ENCODE measurements around the gene DDX6.
A peak's percentile ranks its signal among the peaks of the same experiment; 100 is the strongest.
"Not testable (repeated sequence)": the region's sequence is repeated elsewhere in the genome, so short reads cannot be mapped to it uniquely, and the experiment has no call there.

Gene DDX6

DNA sequence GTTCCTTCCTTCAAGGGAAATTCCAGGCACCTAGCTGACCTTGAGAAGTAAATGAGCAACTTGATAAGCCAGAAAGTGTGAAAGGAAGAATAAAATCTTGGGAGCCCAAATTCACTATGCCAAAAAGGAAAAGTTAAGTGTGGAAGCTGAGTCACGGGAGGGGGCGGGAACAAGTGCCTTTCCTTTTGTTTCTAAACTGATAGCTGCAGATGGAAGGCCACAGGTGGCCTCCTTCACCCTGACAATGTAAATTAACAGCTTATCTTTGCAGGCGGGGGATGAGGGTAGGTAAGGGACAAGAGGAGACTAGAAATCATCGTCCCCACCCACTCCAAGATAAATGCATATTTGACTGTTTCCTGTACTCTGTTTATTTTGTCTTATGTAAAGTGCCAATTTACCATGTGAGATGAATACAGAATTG is 75.1 kb downstream of the DDX6 start:
- no peaks in the 10 kb centered on the region for H3K9me3 Mint-ChIP-seq
- H3K27me3 Mint-ChIP-seq, result peaks cover 28% of the 10 kb centered on the region
- intact Hi-C loops (cut with micrococcal nuclease), result no loop called here
- H3K36me3 Mint-ChIP-seq (ENCODE audit: low read depth), result no peaks in the 10 kb centered on the region
- peaks cover 57% of the 10 kb centered on the region for H3K4me1 Mint-ChIP-seq (ENCODE audit: low read depth)
- H3K4me3 Mint-ChIP-seq, result no peak overlapping the region
- H3K27ac Mint-ChIP-seq, result no peak overlapping the region

GRCh38 chr11:118715245-118715831 is 75.6 kb downstream of the DDX6 start:
- Mint-ChIP-seq H3K27me3 (peaks cover 24% of the 10 kb centered on the region), H3K36me3 (ENCODE audit: low read depth) (no peaks in the 10 kb centered on the region), H3K4me3 (no peak overlapping the region), H3K4me1 (ENCODE audit: low read depth) (peaks cover 52% of the 10 kb centered on the region), H3K27ac (no peak overlapping the region), H3K9me3 (no peaks in the 10 kb centered on the region)
- intact Hi-C loops (cut with micrococcal nuclease), result no loop called here

DNA sequence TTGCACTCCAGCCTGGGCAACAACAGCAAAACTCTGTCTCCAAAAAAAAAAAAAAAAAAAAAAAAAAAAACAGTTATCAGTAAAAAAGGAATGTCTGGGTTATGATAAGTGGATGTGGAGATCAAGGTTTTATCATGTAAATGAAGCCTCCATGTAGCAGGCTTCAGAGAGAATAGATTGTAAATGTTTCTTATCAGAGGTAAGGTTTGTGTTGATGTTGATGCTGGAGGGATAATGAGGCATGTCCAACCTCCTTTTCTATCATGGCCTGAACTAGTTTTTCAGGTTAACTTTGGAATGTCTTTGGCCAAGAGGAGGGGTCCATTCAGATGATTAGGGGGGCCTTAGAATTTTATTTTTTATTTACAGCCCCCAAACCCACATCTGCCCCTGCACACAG is 76.1 kb downstream of the DDX6 start:
- intact Hi-C loops (cut with micrococcal nuclease), result no loop called here
- no peak overlapping the region for H3K4me3 Mint-ChIP-seq
- no peaks in the 10 kb centered on the region for H3K9me3 Mint-ChIP-seq
- peaks cover 47% of the 10 kb centered on the region for H3K4me1 Mint-ChIP-seq (ENCODE audit: low read depth)
- H3K27me3 Mint-ChIP-seq, result peaks cover 19% of the 10 kb centered on the region
- H3K36me3 Mint-ChIP-seq (ENCODE audit: low read depth), result no peaks in the 10 kb centered on the region
- no peak overlapping the region for H3K27ac Mint-ChIP-seq

GRCh38 chr11:118714416-118714815 is 76.5 kb downstream of the DDX6 start:
- intact Hi-C loops (cut with micrococcal nuclease); H3K4me3 Mint-ChIP-seq; H3K36me3 Mint-ChIP-seq (ENCODE audit: low read depth); H3K9me3 Mint-ChIP-seq; H3K27ac Mint-ChIP-seq: not testable (repeated sequence)
- H3K27me3 Mint-ChIP-seq, result peaks cover 16% of the 10 kb centered on the region
- peaks cover 43% of the 10 kb centered on the region for H3K4me1 Mint-ChIP-seq (ENCODE audit: low read depth)

DNA sequence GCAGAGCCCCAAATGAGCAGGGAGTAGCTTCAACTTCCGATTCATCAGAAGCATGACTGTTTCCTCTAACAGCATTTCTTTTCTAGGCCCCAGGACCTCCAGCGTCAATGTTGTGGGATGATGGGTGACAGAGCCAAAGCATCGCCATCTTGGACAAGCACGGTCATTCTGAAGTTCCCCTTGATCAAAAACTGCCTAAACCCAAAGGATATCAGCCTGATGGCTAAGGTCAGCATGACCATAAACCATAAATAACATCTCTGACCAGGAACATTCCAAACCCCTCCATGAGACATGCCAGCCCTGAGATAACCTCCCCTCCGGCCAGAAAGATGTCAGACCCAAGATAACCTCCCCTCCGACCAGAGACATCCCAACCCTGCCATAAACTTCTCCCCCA is 82.7 kb downstream of the DDX6 start:
- H3K36me3 Mint-ChIP-seq (ENCODE audit: low read depth), result peaks cover 31% of the 10 kb centered on the region
- no peaks in the 10 kb centered on the region for H3K9me3 Mint-ChIP-seq
- intact Hi-C loops (cut with micrococcal nuclease), result loop anchor here (5.0 kb wide), 1 partner anchor 39 kb away; no protein-coding TSS in a partner anchor
- no peak overlapping the region for H3K27ac Mint-ChIP-seq
- peaks cover 28% of the 10 kb centered on the region for H3K4me1 Mint-ChIP-seq (ENCODE audit: low read depth)
- no peak overlapping the region for H3K4me3 Mint-ChIP-seq
- H3K27me3 Mint-ChIP-seq, result peaks cover 33% of the 10 kb centered on the region

GRCh38 chr11:118706546-118706825 is 84.5 kb downstream of the DDX6 start:
- Mint-ChIP-seq H3K4me3 (no peak overlapping the region), H3K9me3 (no peaks in the 10 kb centered on the region), H3K4me1 (ENCODE audit: low read depth) (peaks cover 34% of the 10 kb centered on the region), H3K36me3 (ENCODE audit: low read depth) (peaks cover 31% of the 10 kb centered on the region), H3K27ac (peak overlapping the region; percentile 77), H3K27me3 (peaks cover 31% of the 10 kb centered on the region)
- intact Hi-C loops (cut with micrococcal nuclease), result loop anchor here (5.0 kb wide), 1 partner anchor 41 kb away; no protein-coding TSS in a partner anchor

DNA sequence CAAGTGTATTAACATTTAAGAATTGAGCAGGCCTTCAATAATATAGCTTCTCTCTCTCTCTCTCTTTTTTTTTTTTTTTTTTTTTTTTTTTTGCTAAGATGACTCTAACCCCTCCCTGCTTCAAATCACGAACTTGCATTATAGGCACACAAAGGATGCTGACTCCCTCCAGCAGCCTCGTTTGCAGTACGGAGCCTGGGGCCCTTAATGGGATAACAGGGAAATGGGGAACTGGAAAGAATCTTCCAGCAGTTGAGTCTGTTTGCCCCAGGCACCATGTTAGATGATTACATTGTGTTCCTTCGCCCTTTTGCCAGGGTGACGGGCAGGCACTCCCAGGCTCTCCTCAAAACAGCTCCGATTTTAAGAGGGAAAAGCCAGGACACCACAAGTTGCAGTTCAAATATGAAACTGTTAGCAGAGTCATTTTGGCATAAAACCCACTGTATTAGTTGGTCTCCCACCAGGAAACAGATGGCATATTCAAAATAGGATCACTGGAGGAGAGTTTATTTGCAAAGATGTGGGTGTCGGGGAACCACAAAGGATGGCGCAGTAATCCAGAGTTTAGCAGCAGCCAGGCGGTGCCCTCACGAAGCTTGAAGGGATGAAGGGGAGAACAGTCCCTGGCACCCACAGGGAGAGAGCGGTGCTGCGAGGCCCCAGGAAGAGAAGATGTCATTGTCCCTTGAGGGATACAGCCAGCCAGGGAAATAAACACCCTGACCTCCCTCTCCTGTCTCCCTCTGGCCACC is 85.0 kb downstream of the DDX6 start:
- Mint-ChIP-seq H3K27ac (peak overlapping the region; percentile 77), H3K27me3 (peaks cover 29% of the 10 kb centered on the region), H3K4me1 (ENCODE audit: low read depth) (peaks cover 34% of the 10 kb centered on the region), H3K36me3 (ENCODE audit: low read depth) (peaks cover 31% of the 10 kb centered on the region), H3K4me3 (peak overlapping the region; percentile 2), H3K9me3 (no peaks in the 10 kb centered on the region)
- intact Hi-C loops (cut with micrococcal nuclease), result loop anchor here (5.0 kb wide), 1 partner anchor 41 kb away; no protein-coding TSS in a partner anchor

GRCh38 chr11:118705111-118705741 is 85.7 kb downstream of the DDX6 start:
- no peaks in the 10 kb centered on the region for H3K9me3 Mint-ChIP-seq
- peak overlapping the region; percentile 77 for H3K27ac Mint-ChIP-seq
- H3K36me3 Mint-ChIP-seq (ENCODE audit: low read depth), result peaks cover 35% of the 10 kb centered on the region
- intact Hi-C loops (cut with micrococcal nuclease), result loop anchor here (5.0 kb wide), 1 partner anchor 42 kb away; no protein-coding TSS in a partner anchor
- peaks cover 27% of the 10 kb centered on the region for H3K27me3 Mint-ChIP-seq
- peaks cover 38% of the 10 kb centered on the region for H3K4me1 Mint-ChIP-seq (ENCODE audit: low read depth)
- peak overlapping the region; percentile 30 for H3K4me3 Mint-ChIP-seq

- Mint-ChIP-seq H3K9me3 (no peaks in the 10 kb centered on the region), H3K4me1 (ENCODE audit: low read depth) (peaks cover 52% of the 10 kb centered on the region), H3K27ac (peak overlapping the region; percentile 81), H3K36me3 (ENCODE audit: low read depth) (peaks cover 34% of the 10 kb centered on the region), H3K27me3 (peaks cover 27% of the 10 kb centered on the region), H3K4me3 (no peak overlapping the region)
- intact Hi-C loops (cut with micrococcal nuclease), result no loop called here
Measured at GRCh38 chr11:118703563-118704106, 87.3 kb downstream of the DDX6 start.

DNA sequence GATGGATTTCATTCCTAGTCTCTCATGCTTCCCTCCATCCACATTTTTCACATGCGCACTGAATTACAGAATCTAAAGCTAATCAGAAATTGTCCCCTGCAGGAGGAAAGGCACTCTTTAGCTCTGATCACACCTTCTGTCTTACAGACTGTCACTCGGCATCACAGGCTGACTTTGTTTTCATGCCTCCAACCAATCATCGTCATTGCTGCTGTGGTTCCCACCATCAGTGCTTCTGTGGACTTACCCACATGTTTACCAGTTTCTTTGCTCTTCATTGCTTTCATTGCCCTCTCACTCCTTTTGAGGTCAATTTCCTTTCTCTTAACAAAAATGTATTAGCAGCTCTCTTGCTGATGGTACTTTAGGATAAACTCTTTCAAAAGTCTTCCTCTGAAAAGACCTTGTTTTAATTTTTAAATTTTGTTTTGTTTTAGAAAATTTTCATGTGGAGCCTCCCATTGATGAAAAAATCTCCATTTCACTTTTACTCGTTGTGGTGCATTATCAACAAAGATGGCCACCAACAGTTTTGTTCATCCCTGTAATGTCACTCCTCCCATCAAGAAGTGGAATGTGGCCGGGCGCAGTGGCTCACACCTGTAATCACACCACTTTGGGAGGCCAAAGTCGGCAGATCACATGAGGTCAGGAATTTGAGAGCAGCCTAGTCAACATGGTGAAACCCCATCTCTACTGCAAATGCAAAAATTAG is 91.3 kb downstream of the DDX6 start:
- intact Hi-C loops (cut with micrococcal nuclease), result loop anchor here (1.0 kb wide), 1 partner anchor 9 kb away; no protein-coding TSS in a partner anchor
- Mint-ChIP-seq H3K36me3 (ENCODE audit: low read depth) (peaks cover 5% of the 10 kb centered on the region), H3K9me3 (no peaks in the 10 kb centered on the region), H3K27ac (peak overlapping the region; percentile 84), H3K4me1 (ENCODE audit: low read depth) (peaks cover 33% of the 10 kb centered on the region), H3K27me3 (no peaks in the 10 kb centered on the region), H3K4me3 (no peak overlapping the region)

Data from dendritic cell treated with granulocyte-macrophage colony-stimulating factor and Interleukin-4, amounts not matched to agents 40 ng/mL and 50 ng/mL, for 4 days (primary cell).